HG02642 (cell line): ENCODE results near the gene PSPC1.

Source experiments
- ATAC-seq: cut with Tn5 transposase; IDR thresholded peaks from one replicate; pipeline ENCODE4 v1.9.1; 2021; ENCODE audit warnings: mild to moderate bottlenecking; ENCODE audit not compliant: unreplicated experiment, poor library complexity

PSPC1 gene

DNA sequence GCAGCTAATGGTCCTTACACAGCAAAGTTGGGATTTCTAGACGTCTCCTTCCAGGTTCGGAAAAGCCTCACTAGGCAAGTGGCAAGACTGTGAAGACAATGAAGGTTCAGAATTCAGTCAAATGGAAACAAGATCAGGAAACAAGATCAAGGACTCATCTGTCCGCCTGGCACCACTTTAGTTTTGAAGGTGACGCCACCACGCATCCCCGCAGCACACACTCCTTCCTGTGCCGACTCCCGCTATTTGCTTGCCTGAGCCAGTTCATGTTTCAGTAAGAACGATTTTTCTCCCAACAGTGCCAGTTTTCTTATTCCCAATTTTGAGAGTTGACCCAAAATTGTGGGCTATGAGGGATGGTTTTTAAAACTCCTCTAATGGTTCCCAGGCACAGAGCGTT is 107.8 kb downstream of the PSPC1 start:
- ATAC-seq = no peak

DNA sequence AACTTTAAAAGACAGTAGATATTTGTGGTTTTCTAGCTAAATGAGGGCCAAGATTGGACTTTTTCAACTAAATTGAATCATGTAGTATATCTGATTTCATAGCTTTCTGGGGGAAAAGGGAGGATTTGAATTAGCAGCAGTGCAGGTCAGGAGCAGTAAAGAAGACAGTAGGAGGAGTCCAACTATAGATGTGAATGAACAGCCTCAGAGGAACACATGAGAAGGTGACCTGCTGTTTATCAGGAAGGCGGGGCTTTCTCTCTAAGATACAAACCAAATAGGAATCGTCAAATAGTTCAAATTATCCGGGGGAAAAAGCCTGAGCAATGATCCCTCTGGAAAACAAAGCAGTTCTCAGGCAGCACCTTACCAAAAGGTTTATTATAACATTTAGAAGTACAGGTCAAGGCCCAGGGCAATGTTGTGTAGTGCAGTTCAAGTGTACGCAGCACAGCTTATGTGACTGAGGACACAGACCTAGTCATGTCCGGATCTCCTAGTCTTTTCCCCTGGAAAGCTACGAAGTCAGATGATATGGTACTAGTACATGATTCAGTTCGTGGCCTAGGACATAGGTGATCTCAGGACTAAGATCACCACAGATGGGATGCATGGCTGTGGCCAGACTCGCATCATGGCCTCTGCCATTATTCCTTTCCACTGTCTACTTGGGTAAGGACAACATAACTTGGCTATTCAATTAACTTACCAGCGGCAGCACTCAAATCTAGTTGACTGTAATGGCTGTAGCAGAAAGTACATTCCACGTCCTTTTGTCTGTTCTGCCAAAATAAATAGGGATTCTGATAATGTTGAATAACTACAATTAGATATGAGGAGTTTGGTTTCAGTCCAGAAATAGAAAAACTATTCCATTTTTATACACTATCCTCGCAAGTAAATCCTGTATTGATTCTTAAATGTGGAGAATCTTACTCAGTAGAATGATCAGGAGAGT is 109.0 kb downstream of the PSPC1 start:
- ATAC-seq = no peak

- no peak for ATAC-seq
Measured at GRCh38 chr13:19672990-19673389, 109.8 kb downstream of the PSPC1 start.

DNA sequence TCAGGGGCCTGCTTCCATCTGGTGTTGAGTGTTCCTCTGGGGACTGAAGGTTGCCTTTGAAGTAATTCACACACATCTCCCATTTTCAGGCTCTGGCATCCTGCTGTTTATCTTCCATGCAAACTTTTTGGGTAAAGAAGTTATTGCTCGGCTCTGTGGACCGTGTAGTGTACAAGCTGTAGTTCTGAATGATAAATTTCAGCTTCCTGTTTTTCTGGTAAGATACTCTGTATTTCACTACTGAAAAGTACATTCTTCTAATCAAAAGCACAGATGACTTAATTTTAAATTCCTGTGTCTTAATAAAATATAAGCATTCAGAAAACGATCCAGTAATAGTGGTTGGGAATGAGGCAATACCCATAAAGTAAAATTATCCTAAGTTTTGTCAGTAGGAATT is 112.6 kb downstream of the PSPC1 start:
- no peak for ATAC-seq

DNA sequence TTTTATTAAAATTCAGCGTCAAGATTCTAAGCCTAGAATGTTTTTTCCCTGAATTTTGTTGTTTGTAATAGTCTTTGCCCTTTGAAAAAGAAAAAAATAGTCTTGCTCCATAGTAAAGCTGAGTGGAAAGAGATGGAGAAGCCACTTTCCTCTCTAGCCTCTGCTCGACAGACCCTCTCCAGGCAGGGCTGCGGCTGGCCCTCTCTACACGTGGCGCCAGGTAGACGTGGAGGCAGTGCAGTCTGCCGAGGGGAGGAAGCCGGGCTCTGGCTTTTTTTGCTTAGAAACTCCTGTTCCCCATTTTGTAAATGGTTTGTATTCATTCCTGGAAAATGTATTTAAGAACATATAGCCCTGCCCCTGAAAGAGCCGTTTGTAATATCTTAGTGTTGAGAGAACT is 114.0 kb downstream of the PSPC1 start:
- no peak for ATAC-seq

DNA sequence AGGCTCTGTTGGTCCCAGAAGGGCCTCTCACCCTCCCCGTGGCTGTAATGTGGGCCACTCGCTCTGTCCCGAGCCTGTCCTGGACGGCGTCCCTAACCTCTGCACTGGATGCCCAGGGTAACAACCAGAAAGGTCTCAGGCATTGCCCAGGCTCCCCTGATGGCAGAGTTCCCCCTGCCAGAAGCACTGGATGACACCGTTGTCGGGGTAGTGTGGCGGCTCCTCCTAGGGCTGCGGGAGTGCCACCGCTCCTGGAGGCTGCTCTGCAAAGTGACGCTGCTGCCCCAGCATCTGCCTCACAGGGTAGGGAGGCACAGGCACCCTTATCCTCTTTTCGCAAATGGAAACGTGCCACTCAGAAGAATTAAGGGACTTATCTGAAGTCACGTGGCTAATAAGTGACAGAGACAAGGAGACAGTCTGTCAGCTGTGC is 117.3 kb downstream of the PSPC1 start:
- ATAC-seq = no peak

DNA sequence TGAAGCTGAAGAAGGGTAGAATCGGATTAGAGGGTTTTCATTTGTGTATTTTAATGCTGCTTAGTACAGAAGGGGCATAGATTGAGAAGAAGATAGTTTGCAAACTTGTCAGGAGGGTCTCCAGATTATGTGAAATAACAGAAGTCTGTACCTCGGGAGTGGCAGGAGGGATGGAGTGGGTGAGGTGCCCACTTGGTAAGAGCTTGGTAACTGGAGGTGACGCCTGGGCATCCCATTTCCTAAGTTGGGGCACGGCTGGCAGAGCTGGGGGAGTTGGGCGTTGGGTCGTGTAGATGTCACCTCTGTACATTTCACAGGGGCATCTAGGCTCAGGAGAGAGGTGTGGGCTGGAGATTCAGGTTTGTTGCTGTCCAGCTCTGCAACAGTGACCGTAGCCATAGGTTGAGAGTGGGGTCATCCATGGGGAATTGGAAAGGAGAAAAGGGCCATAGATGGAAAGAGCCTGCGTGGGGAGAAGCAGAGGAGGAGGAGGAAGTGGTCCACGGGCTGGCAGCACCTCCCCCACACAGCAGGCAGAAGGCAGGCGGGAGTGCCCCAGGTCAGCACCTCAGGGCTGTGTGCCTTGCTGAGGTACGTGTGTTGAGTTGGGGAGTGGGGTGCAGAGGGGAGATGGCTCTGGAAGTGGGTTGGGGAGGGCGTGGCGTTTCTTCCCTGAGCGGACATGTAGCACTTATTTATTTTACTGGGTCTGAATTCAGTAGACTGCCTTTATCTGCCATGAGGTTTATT is 118.1 kb downstream of the PSPC1 start:
- ATAC-seq = no peak

DNA sequence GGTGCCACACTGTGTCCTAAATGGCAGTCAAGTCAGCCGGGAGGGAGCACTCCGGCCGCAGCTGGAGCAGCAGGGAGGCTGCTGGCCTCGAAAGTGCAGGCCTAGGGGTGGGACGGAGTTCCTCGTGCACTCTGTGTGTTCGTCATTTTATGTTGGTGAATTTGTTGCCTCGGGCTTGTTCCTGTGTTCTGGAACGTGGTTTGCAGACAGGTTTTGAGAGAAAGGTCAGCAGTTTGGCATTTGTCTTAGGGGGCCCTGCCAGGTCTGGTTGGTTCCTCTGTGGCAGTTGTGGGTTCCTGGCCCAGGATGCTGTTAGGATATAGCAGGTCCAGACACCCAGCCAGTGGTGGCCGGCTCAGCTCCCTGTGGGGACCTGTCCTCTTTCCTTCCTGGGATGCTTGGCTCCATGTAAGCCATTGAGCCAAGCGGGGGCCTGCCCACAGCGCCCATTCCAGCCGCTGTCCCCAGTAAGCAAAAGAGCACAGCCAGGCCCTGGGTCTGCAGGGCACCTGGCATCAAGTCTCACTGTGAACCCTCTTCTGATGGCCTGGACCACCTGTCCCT is 119.2 kb downstream of the PSPC1 start:
- no peak for ATAC-seq

DNA sequence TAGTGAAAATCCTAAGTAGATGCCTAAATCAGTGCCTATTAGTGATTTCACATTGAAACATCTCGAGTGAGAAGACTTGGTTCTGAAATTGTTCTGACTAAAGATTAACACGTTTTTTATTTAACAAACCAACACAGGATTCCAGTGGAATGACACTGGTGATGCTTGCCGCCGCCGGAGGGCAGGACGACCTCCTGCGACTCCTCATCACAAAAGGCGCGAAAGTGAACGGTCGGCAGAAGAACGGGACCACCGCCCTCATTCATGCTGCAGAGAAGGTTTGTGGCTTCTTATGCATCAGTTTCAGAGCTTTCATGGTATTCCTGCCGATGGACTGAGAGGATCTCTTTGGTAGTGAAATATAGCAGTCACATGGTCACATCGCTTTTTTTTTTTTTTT is 121.2 kb downstream of the PSPC1 start:
- no peak for ATAC-seq

DNA sequence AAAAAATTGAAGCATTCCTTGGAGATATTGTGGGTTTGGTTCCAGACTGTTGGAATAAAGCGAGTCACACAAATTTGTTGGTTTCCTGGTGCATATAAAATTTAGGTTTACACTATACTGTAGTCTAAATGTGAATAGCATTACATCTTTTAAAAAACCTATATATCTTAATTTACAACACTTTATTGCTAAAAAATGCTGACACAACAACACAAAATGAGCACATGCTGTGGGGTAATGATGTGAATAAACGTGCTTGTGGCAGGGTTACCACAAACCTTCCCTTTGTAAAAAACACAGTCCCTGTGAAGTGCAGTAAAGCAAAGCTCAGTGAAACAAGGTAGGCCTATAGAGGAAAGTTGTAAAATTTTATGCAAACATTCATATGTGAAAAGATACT is 121.6 kb downstream of the PSPC1 start:
- no peak for ATAC-seq

GRCh38 chr13:19658831-19659230 is 123.9 kb downstream of the PSPC1 start:
- ATAC-seq = no peak

GRCh38 chr13:19657872-19658591 is 124.7 kb downstream of the PSPC1 start:
- ATAC-seq = no peak
